Uterus (tissue), 2 donors: ENCODE results near the gene HOXC12.

Experiments
- CTCF ChIP-seq, 4 experiments: fragments of 200-600 bp in 2 of 4; fragments of 450-650 bp in 2 of 4; sonication (generic) in 2 of 4; IDR thresholded peaks; one replicate each; pipeline ENCODE4 v1.5.1; 2016 to 2019; ENCODE audit warnings: antibody characterized with exemption in 4 of 4, mild to moderate bottlenecking in 2 of 4, moderate library complexity in 1 of 4
- POLR2A ChIP-seq, 2 donors: fragments of 450-650 bp; IDR thresholded peaks; one replicate each; pipeline ENCODE4 v1.6.1; 2016; ENCODE audit warnings: antibody characterized with exemption in 2 of 2, mild to moderate bottlenecking in 1 of 2, moderate library complexity in 1 of 2

- TF ChIP-seq CTCF (IDR thresholded peaks at IDR 0.05): no peak
- no peak for TF ChIP-seq POLR2A (IDR thresholded peaks at IDR 0.05)
Measured at GRCh38 chr12:53956914-53957536, 2.3 kb downstream of the HOXC12 start.
